Activated CD8-positive, alpha-beta T cell treated with anti-CD3 and anti-CD28 coated beads for 36 hours (primary cell): ENCODE data around the gene DLGAP1. TPM values are rescaled to one million over a fixed set of nuclear protein-coding genes. Genes with fewer than 3 reads are reported as not detected.
"Not testable (repeated sequence)": the region's sequence is repeated elsewhere in the genome, so short reads cannot be mapped to it uniquely, and the experiment has no call there.

Experiments used
- ATAC-seq: fragments of 200-7000 bp; cut with Tn5 transposase; one replicate; pipeline ENCODE4 v1.10.0; 2021; ENCODE audit warnings: mild to moderate bottlenecking, moderate library complexity
- CTCF ChIA-PET: fragments of 350-600 bp; sonication (Branson Sonifier 250); formaldehyde crosslinking; loops from one replicate; lab custom pipeline; 2021; ENCODE audit warnings: antibody characterized with exemption; lab: Charles Lee
- POLR2A ChIA-PET: fragments of 350-600 bp; sonication (Branson Sonifier 250); formaldehyde crosslinking; loops from one replicate; lab custom pipeline; 2021; ENCODE audit warnings: antibody characterized with exemption; lab: Charles Lee
- DNase-seq: peaks from one replicate; pipeline ENCODE4 v3.0.0-alpha.2; 2020
- H3K27ac Mint-ChIP-seq: one replicate; pipeline ENCODE4 v1.8.0; 2021; ENCODE audit warnings: mild to moderate bottlenecking, mixed read lengths
- H3K27me3 Mint-ChIP-seq: one replicate; pipeline ENCODE4 v1.8.0; 2021; ENCODE audit warnings: mixed read lengths
- H3K36me3 Mint-ChIP-seq: one replicate; pipeline ENCODE4 v1.8.0; 2021; ENCODE audit warnings: low read depth, mixed read lengths
- H3K4me1 Mint-ChIP-seq: one replicate; pipeline ENCODE4 v1.8.0; 2021; ENCODE audit warnings: low read depth, mixed read lengths
- H3K4me3 Mint-ChIP-seq: one replicate; pipeline ENCODE4 v1.8.0; 2021; ENCODE audit warnings: mild to moderate bottlenecking, moderate library complexity, mixed read lengths
- H3K9me3 Mint-ChIP-seq: one replicate; pipeline ENCODE4 v1.8.0; 2021; ENCODE audit warnings: mixed read lengths
- intact Hi-C: fragments of 100-400 bp; cut with micrococcal nuclease; formaldehyde crosslinking; loops from one replicate; pipeline ENCODE4 v1.10.0; 2022
- total RNA-seq, 2 experiments: library from RNA; stranded (reverse); gene quantifications; one replicate each; pipeline ENCODE4 v1.2.3, GENCODE V29; 2021
- TF ChIP-seq, protein P1 (sequence below): fragments of 200-600 bp; IDR thresholded peaks from one replicate; pipeline ENCODE4 v1.8.0; 2022; ENCODE audit warnings: antibody characterized with exemption, mild to moderate bottlenecking

The DLGAP1 gene
- total RNA-seq, 2 experiments from 2014 or later, result not detected

GRCh38 chr18:3583873-3584247, 871.2 kb downstream of the DLGAP1 start:
- CTCF ChIA-PET, result interaction anchor here (1.6 to 2.9 kb wide), 4 partner anchors 49 to 131 kb away, joined by 3 to 44 read pairs (median 16); no protein-coding TSS in a partner anchor
- POLR2A ChIA-PET, result no interaction called here
- intact Hi-C loops, result no loop called here

GRCh38 chr18:3583106-3583872, 871.8 kb downstream of the DLGAP1 start:
- DNase-seq, H3K27me3 Mint-ChIP-seq, ATAC-seq, H3K27ac Mint-ChIP-seq, H3K36me3 Mint-ChIP-seq, intact Hi-C loops, H3K4me3 Mint-ChIP-seq, H3K9me3 Mint-ChIP-seq: not testable (repeated sequence)
- ChIA-PET CTCF (interaction anchor here (1.1 to 2.9 kb wide), 5 partner anchors 82 to 131 kb away, joined by 3 to 44 read pairs (median 13); no protein-coding TSS in a partner anchor), POLR2A (interaction anchor here (1.2 kb wide), 1 partner anchor 173 kb away, joined by 3 read pairs; no protein-coding TSS in a partner anchor)
- H3K4me1 Mint-ChIP-seq, result peaks cover 28% of the 10 kb centered on the region

More at GRCh38 chr18:3583873-3584247, 871.2 kb downstream of the DLGAP1 start:
- Mint-ChIP-seq H3K27ac (no peak overlapping the region), H3K36me3 (no peaks in the 10 kb centered on the region), H3K9me3 (no peaks in the 10 kb centered on the region), H3K4me1 (peaks cover 25% of the 10 kb centered on the region), H3K27me3 (no peaks in the 10 kb centered on the region), H3K4me3 (no peak overlapping the region)
- TF ChIP-seq, protein P1, sequence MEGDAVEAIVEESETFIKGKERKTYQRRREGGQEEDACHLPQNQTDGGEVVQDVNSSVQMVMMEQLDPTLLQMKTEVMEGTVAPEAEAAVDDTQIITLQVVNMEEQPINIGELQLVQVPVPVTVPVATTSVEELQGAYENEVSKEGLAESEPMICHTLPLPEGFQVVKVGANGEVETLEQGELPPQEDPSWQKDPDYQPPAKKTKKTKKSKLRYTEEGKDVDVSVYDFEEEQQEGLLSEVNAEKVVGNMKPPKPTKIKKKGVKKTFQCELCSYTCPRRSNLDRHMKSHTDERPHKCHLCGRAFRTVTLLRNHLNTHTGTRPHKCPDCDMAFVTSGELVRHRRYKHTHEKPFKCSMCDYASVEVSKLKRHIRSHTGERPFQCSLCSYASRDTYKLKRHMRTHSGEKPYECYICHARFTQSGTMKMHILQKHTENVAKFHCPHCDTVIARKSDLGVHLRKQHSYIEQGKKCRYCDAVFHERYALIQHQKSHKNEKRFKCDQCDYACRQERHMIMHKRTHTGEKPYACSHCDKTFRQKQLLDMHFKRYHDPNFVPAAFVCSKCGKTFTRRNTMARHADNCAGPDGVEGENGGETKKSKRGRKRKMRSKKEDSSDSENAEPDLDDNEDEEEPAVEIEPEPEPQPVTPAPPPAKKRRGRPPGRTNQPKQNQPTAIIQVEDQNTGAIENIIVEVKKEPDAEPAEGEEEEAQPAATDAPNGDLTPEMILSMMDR, result no peak
- DNase-seq, result no peak
- ATAC-seq, result no peak

GRCh38 chr18:3581890-3582289, 873.2 kb downstream of the DLGAP1 start:
- intact Hi-C loops, result no loop called here
- H3K4me1 Mint-ChIP-seq, result peaks cover 21% of the 10 kb centered on the region
- H3K27me3 Mint-ChIP-seq, result no peaks in the 10 kb centered on the region
- TF ChIP-seq, protein P1, result no peak
- H3K27ac Mint-ChIP-seq, result no peak overlapping the region
- ChIA-PET POLR2A (interaction anchor here (0.5 to 1.2 kb wide), 2 partner anchors 172 to 253 kb away, joined by 3 read pairs; no protein-coding TSS in a partner anchor), CTCF (no interaction called here)
- H3K4me3 Mint-ChIP-seq, result no peak overlapping the region
- no peaks in the 10 kb centered on the region for H3K36me3 Mint-ChIP-seq
- DNase-seq (no peak), ATAC-seq (no peak)
- H3K9me3 Mint-ChIP-seq, result no peaks in the 10 kb centered on the region

DNA sequence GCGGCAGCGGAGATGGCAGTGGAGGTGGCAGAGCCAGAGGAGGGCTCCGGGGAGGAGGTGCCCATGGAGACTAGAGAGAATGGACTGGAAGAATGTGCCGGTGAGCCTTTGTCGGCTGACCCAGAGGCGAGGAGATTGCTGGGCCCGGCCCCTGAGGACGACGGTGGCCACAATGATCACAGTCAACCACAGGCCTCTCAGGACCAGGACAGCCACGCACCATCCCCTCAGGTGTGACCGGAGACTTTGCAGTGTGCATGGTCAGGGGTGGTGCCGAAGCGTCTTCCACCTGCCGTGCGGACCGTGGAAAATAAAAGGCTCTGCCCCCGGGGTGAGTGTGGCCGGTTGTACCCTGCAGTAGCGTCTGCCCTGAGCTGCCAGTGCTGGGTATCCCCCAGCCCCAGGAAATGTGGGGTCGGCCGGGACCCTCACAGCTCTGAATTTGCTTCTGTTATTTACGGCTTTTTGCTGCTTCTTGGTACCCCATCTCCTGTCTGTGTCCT, 874.5 kb downstream of the DLGAP1 start:
- ATAC-seq, H3K4me3 Mint-ChIP-seq, DNase-seq, H3K36me3 Mint-ChIP-seq, H3K4me1 Mint-ChIP-seq, H3K27me3 Mint-ChIP-seq, H3K27ac Mint-ChIP-seq, intact Hi-C loops, H3K9me3 Mint-ChIP-seq, POLR2A ChIA-PET: not testable (repeated sequence)
- CTCF ChIA-PET, result interaction anchor here (1.5 kb wide), 1 partner anchor 10 kb away, joined by 3 read pairs; no protein-coding TSS in a partner anchor

DNA sequence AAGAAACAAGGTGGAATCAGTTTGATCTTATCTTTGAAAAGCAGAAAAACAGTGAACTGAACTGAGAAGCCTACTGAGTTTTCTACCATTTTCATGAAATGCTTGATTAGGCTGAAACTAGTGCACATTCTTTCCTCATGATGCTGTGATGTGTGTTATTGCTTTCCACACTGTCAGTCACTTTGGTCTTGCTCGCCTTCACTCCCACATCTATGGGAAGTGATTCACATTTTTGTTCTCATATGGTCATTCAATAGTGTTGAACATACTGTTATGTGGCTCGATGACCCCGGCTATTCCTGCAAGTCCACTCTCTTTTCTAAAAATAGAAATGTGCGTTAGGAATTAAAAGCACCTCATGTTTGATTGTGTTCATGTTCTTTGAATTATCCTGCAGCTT, 875.4 kb downstream of the DLGAP1 start:
- no peaks in the 10 kb centered on the region for H3K36me3 Mint-ChIP-seq
- no peak for DNase-seq
- H3K4me1 Mint-ChIP-seq, result peaks cover 4% of the 10 kb centered on the region
- intact Hi-C loops, result no loop called here
- ChIA-PET CTCF (interaction anchor here (1.5 kb wide), 1 partner anchor 9 kb away, joined by 3 read pairs; no protein-coding TSS in a partner anchor), POLR2A (no interaction called here)
- no peaks in the 10 kb centered on the region for H3K27me3 Mint-ChIP-seq
- H3K27ac Mint-ChIP-seq, result no peak overlapping the region
- no peaks in the 10 kb centered on the region for H3K9me3 Mint-ChIP-seq
- no peak for ATAC-seq
- TF ChIP-seq, protein P1, result no peak
- H3K4me3 Mint-ChIP-seq, result no peak overlapping the region
